GM06990 (cell line): ENCODE measurements around the gene COQ8A.
"Not testable (repeated sequence)": the region's sequence is repeated elsewhere in the genome, so short reads cannot be mapped to it uniquely, and the experiment has no call there.

ENCODE experiments used
- DNase-seq: peaks from one replicate; pipeline ENCODE4 v3.0.0-alpha.2; 2011; ENCODE audit not compliant: insufficient read length; ENCODE audit errors: extremely low read depth
- H3K27me3 ChIP-seq: replicated peaks from 2 replicates; pipeline ENCODE4 v1.6.0; 2011; ENCODE audit warnings: low read length; ENCODE audit not compliant: control insufficient read depth, insufficient read depth
- H3K36me3 ChIP-seq: 2 replicates; pipeline ENCODE4 v1.5.1; 2011; ENCODE audit warnings: low read length; ENCODE audit not compliant: control insufficient read depth, insufficient read depth
- H3K4me3 ChIP-seq: replicated peaks from 2 replicates; pipeline ENCODE4 v1.5.1; 2011; ENCODE audit warnings: low read depth, mild to moderate bottlenecking, control low read depth, low read length
- CTCF ChIP-seq: IDR thresholded peaks from 2 replicates; pipeline ENCODE4 v1.5.1; 2011; ENCODE audit warnings: low read length, control low read depth, mild to moderate bottlenecking, inconsistent platforms; ENCODE audit not compliant: insufficient read depth, poor library complexity, severe bottlenecking

Gene COQ8A

GRCh38 chr1:226954777-226955176 is 14.7 kb downstream of the COQ8A start:
- no peak overlapping the region for H3K4me3 ChIP-seq
- no peaks in the 10 kb centered on the region for H3K27me3 ChIP-seq
- DNase-seq: no peak
- H3K36me3 ChIP-seq: no peaks in the 10 kb centered on the region
- no peak for TF ChIP-seq CTCF

- not testable (repeated sequence) for DNase-seq, H3K27me3 ChIP-seq, H3K4me3 ChIP-seq, H3K36me3 ChIP-seq
These were observed 15.8 kb downstream of the COQ8A start for GRCh38 chr1:226955857-226956256.

GRCh38 chr1:226956942-226957713 is 17.0 kb downstream of the COQ8A start:
- no peaks in the 10 kb centered on the region for H3K27me3 ChIP-seq
- no peak for DNase-seq
- no peaks in the 10 kb centered on the region for H3K36me3 ChIP-seq
- no peak overlapping the region for H3K4me3 ChIP-seq
- TF ChIP-seq CTCF: no peak

GRCh38 chr1:226957714-226958113 is 17.6 kb downstream of the COQ8A start:
- Histone ChIP-seq H3K27me3 (no peaks in the 10 kb centered on the region), H3K4me3 (no peak overlapping the region), H3K36me3 (no peaks in the 10 kb centered on the region)
- DNase-seq: no peak
- TF ChIP-seq CTCF: no peak

GRCh38 chr1:226958300-226958699 is 18.2 kb downstream of the COQ8A start:
- Histone ChIP-seq H3K27me3 (no peaks in the 10 kb centered on the region), H3K36me3 (no peaks in the 10 kb centered on the region), H3K4me3 (no peak overlapping the region)
- no peak for DNase-seq
- no peak for TF ChIP-seq CTCF

GRCh38 chr1:226960256-226960655 is 20.2 kb downstream of the COQ8A start:
- H3K27me3 ChIP-seq: no peaks in the 10 kb centered on the region
- no peak for DNase-seq
- no peak overlapping the region for H3K4me3 ChIP-seq
- no peak for TF ChIP-seq CTCF
- H3K36me3 ChIP-seq: no peaks in the 10 kb centered on the region
